HG03558 (cell line): Measurements from ENCODE around the gene GFOD1.
"Not testable (repeated sequence)": the region's sequence is repeated elsewhere in the genome, so short reads cannot be mapped to it uniquely, and the experiment has no call there.

Experiments
- ATAC-seq: cut with Tn5 transposase; IDR thresholded peaks from one replicate; pipeline ENCODE4 v1.9.1; 2021; ENCODE audit warnings: moderate number of reproducible peaks; ENCODE audit not compliant: unreplicated experiment; ENCODE audit errors: extremely low read depth

GFOD1 gene

GRCh38 chr6:13511913-13512717 is 24.7 kb upstream of the GFOD1 start:
- ATAC-seq = no peak

DNA sequence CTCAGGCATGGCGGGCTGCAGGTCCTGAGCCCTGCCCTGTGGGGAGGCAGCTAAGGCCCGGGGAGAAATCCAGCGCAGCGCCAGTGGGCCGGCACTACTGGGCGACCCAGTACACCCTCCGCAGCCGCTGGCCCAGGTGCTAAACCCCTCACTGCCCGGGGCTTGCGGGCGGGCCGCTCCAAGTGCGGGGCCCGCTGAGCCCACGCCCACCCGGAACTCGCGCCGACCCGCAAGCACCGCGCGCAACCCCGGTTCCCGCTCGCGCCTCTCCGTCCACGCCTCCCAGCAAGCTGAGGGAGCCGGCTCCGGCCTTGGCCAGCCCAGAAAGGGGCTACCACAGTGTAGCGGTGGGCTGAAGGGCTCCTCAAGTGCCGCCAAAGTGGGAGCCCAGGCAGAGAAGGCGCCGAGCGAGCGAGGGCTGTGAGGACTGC is 23.8 kb upstream of the GFOD1 start:
- not testable (repeated sequence) for ATAC-seq

DNA sequence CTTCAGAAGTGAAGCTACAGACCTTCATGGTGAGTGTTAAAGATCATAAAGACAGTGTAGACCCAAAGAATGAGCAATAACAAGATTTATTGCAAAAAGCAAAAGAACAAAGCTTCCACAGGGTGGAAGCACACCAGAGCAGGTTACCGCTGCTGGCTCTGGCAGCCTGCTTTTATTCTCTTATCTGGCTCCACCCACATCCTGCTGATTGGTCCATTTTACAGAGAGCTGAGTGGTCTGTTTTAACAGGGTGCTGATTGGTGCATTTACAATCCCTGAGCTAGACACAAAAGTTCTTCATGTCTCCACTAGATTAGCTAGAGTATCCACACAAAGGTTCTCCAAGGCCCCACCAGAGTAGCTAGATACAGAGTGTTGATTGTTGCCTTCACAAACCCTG is 23.0 kb upstream of the GFOD1 start:
- ATAC-seq = not testable (repeated sequence)

- ATAC-seq = no peak
Observed at GRCh38 chr6:13508711-13509705, 21.6 kb upstream of the GFOD1 start.

DNA sequence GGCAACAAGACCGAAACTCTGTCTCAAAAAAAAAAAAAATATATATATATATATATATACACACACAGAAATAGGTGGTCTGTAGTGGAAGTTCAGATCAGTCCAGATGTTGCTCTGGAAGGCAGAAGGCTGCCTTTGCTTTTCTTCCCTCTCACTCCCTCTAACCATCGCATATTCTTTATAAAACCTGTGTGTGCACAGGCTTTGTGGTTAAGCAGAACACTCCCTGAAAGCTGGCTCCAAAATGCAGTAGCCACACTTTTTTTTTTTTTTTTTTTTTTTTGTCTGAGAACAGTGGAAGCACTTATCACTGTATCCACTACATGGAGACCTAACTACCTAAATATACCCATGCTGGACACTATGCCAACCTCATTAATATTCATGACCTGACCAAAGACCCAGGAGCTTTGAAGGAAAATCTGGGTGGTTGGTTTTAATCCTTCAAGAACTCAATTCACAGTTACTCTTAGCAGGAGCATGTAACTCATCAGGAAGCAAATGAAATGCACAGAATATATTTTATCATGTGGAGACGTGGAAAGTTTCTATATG is 20.0 kb upstream of the GFOD1 start:
- no peak for ATAC-seq

DNA sequence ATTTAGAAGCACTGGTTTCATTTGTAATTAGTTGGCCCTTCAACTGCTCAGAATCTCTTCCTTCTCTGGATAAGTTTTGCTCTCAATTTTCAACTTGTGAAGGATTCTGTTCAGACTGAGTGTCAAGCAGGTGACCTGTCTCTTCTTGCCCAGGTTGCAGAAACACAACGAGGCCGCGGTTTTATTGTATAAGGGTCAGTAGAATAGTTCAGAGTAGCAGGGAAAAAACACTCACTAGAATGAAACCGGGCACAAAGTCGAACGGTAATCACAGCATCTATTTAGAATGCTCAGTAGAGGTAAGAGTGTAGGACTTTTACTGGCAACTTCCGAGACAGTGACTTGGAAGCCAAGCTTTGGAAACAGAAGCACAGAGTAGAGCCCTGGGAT is 17.9 kb upstream of the GFOD1 start:
- ATAC-seq = no peak

DNA sequence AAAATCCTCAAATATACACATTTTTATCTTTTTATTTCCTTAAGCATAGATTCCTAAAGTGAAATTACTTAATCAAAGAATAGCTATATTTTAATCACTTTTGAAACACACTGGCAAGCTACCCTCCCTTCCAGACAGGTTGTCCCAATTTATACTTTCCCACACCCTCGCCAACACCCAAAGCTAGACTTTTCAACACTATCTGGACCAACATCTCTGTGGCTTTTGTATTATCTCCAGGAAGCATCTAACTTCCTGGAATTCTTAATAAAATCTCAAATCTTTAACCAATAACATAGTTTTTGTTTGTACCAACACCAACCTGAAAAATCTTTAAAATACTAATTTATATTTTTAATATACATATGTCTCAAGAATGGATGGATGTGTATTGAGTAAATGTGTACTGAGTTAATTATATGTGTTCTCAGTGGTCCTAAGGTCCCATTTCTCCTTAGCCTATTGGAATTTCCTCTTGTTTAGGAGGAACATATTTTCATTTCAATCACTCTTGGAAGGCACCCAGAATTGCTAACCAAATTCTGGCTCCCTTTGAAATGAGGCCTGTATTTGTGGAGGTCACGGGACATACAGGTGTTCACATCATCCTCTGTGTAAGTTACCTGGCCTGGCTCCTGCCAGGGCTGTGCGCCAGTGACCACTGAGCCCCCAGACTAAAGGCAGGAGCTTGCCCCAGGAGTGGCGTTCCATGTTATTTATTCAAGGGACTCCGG is 17.4 kb upstream of the GFOD1 start:
- ATAC-seq = no peak

DNA sequence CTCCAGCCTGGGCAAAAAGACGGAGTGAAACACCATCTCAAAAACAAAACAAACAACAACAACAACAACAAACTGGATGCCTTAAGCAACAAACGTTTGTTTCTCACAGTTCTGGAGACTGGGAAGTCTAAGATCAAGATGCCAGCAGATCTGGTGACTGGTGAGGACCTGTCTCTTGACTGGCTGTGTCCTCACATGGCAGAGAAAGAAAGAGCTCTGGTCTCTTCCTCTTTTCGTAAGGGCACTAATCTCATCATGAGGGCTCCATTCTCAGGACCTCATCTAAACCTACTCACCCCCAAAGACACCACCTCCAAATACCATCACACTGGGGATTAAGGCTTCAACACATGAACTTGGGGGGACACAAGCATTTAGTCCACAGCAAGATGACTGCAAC is 13.5 kb upstream of the GFOD1 start:
- ATAC-seq = no peak

DNA sequence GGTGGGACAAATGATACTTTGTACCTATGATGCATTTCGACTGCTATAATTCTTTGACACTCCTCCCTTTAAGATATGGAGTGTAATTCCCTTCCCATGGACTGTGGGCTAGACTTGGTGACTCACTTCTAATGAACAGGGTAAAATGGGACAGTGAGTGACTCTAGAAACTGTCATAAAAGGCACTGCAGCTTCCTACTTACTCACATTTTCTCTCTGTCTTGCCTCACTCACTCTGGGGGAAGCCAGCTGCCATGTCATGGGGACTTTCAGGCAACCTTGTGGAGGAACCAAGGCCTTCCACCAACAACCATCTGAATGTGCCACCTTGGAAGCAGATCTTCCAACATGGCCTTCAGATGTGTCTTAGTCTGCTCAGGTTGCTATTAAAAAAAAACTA is 12.9 kb upstream of the GFOD1 start:
- no peak for ATAC-seq

DNA sequence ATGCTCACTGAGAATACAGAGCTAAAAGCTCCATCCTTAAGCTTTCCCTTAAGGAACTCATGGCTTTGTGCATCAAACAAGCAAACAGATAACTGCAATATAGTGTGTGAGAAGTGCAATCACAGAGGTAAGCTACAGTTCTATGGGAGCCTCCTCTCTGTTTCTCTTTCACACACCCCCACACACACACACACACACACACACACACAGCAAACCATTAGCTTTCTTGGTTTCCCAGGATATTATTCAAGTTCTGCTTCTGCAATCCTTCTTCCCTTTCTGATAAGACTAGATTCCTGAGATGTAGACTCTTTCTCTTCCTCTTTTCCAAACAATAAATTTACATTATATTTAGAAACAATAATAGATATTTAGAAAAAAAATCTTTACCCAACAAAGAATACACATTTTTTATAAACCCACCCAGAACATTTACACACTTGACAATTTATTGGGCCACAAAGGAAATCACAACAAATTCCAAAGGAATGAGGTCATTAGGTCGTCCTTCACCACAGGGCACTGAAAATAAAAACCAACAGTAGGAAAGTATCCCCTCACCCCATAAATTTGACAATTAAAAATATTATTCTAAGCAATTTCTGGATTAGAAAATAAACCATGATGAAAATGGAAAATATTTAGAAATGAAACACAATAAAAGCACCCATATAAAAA is 9.3 kb upstream of the GFOD1 start:
- ATAC-seq = no peak

DNA sequence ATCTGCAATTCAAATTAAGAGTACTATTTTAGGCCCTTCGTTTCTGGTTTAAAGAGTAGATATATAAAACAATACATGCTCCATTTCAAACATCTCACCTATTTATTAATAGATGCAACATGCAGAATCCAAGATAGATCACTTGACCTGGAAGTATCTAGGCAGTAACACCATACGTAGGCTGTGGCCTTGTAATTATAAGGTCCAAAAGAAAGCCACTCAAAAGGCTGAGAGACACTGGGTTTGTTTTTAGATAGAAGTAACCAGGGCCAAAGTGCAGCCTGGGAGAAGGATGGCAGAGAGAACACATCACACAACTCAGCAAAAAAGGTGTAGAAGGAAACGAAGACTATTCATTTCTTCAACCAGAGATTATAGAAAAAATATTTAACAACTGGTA is 8.4 kb upstream of the GFOD1 start:
- ATAC-seq = no peak

GRCh38 chr6:13495112-13495776 is 7.8 kb upstream of the GFOD1 start:
- ATAC-seq = no peak

DNA sequence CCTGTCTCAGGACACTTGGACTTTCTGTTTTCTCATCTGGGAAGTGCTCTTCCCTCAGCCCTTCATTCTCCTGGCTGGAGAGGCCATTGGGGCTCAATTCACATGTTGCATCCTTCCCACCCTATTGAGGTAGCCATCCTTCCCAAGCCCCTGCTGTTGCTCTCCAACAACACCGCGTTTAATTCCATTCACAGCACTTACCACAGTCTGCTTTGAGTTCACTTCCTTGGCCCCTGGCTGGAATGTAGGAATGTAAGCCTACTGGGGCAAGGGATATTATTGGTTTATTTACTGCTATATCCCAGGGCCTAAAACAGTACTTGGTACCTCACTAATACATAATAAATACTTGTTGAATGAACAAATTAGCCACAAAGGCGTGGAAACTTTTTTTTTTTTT is 6.7 kb upstream of the GFOD1 start:
- no peak for ATAC-seq

GRCh38 chr6:13493147-13493546 is 5.7 kb upstream of the GFOD1 start:
- ATAC-seq = no peak

DNA sequence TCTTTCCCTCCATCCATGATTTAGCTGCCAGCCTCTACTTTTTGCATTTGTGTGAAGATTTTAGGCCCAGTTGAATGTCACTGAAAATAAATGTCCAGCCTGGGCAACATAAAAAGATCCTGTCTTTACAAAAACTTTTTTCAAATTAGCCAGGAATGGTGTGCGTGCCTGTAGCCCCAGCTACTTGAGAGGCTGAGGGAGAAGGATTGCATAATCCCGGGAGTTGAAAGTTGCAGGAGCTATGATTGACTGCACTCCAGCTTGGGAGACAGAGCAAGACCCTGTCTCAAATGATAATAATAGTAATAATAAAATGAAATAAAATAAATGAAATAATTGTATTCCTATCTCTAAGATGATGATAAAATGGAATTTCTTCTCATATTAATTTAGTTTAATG is 5.0 kb upstream of the GFOD1 start:
- no peak for ATAC-seq

DNA sequence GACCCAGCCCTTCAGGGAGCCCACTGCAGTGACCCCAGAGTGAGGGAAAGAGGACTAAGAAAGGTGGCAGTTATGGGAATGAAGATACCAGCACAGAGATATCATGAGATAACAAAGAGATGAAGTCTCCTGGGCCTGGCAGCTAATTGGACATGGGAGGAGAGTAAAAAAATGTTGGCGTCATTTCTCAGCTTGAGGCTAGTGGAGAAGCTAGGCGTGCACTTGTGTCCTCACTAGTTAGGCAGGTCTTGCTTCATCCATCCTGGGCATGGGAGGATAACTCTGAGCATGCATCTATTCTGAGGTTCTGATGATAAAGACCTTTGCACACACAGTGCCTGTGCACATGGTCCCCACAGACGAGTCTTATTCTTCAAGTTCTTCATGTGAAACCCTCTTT is 4.1 kb upstream of the GFOD1 start:
- ATAC-seq = no peak

DNA sequence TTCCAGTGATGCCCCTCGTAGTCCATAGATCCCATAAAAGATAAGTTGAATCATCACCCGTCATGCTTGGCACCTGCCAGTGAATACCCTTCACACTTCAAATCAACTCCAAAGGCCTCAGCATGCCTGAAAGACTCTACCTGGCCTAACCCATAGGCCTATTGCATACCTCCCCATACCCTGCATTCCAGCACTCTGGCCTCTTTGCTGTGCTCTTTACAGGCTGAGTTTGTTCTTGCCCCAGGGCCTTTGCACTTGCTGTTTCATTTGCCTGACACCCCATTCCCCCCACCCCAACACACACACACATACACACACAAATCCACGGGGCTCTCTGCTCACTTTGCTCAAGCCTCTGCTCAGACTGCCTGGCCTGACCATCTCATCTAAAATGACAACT is 3.0 kb upstream of the GFOD1 start:
- no peak for ATAC-seq

DNA sequence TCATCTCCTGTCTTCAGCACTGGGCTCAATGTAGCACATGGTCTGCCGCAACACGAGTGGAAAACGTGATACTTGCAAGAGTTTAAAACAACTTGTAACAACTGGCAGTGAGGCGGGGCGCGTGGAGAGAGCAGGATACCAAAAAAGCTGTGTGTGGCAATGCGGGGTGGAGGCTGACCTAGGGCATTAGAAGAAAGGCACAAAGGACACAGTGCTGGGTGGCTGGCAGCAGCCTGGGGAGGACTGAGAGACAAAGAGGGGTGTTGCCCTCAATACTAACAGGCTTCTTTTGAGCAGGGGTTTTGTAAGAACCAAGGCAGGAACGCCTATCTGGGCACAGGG is 1.5 kb upstream of the GFOD1 start:
- no peak for ATAC-seq
